ENCODE measurements around the gene GINS3.
"Not testable (repeated sequence)": the region's sequence is repeated elsewhere in the genome, so short reads cannot be mapped to it uniquely, and the experiment has no call there.

GINS3 gene

DNA sequence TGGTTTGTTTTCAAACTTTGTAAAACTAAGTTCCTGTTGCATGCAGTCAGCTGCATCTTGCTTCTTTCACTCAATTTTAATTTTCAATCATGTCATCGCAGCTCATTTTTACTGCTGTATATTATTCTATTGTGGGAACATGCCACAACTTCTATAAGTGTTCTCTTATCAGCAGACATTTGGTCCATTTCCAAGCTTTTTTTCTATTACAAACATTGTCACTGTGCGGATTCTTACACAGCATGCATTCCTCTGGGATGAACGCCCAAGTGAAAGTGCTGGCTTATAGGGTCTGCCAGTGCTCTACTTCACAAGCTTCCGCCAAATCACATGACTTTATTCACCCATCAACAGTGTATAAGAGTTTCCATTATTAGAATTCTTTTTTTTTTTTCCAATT is 22.7 kb downstream of the GINS3 start:
- H3K4me3 ChIP-seq (ENCODE audit: extremely low read depth, insufficient read depth, low read length, poor library complexity, severe bottlenecking) = no peak overlapping the region
- H3K9me3 ChIP-seq (ENCODE audit: control insufficient read depth, low read length) = no peaks in the 10 kb centered on the region
- 100% methylated on average over 2 of the region's 4 CpGs; no CpG with 5 or more reads in 1 of the 2 experiments for WGBS, 2 experiments (ENCODE audit: insufficient coverage in 2 of 2)
- H3K27ac ChIP-seq (ENCODE audit: low read depth, low read length, severe bottlenecking) = no peak overlapping the region
- H3K4me1 ChIP-seq (ENCODE audit: control insufficient read depth, insufficient read depth, low read length, poor library complexity, severe bottlenecking) = peaks cover 6% of the 10 kb centered on the region
- H3K36me3 ChIP-seq (ENCODE audit: control insufficient read depth, insufficient read depth, low read length) = no peaks in the 10 kb centered on the region

DNA sequence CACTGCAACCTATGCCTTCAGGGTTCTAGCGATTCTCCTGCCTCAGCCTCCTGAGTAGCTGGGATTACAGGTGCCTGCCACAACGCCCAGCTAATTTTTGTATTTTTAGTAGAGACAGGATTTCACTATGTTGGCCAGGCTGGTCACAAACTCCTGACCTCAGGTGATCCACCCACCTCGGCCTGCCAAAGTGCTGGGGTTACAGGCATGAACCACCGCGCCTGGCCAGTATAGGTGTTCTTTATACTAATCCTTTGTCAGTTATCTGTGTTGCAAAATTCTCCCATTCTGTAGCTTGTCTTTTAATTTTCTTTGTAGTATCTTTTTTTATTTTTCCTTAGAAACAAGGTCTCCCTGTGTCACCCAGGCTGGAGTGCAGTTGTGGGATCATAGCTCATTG is 23.7 kb downstream of the GINS3 start:
- 87 to 96% methylated on average over 3 to 5 of the region's 5 CpGs for WGBS, 2 experiments (ENCODE audit: insufficient coverage in 2 of 2)
- not testable (repeated sequence) for H3K4me3 ChIP-seq (ENCODE audit: extremely low read depth, insufficient read depth, low read length, poor library complexity, severe bottlenecking); H3K27ac ChIP-seq (ENCODE audit: low read depth, low read length, severe bottlenecking); H3K4me1 ChIP-seq (ENCODE audit: control insufficient read depth, insufficient read depth, low read length, poor library complexity, severe bottlenecking); H3K9me3 ChIP-seq (ENCODE audit: control insufficient read depth, low read length); H3K36me3 ChIP-seq (ENCODE audit: control insufficient read depth, insufficient read depth, low read length)

DNA sequence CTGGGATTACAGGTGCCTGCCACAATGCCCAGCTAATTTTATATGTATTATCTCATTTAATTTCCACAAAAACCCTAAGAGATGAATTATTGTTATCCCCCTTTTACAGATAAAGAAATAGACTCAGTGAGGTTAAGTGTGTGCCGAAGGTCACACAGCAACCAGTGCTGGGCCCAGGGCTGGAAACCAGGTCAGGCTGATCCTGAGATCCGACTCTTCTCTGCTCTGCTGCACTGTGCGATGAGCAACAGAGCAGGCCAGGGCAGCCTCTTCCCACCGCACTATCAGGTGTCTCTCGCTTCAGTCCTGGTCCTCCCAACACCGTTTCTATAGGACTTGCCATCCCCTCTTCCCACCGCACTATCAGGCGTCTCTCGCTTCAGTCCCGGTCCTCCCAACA is 24.8 kb downstream of the GINS3 start:
- 95 to 98% methylated on average over 10 of the region's 10 CpGs for WGBS, 2 experiments (ENCODE audit: insufficient coverage in 2 of 2)
- H3K4me3 ChIP-seq (ENCODE audit: extremely low read depth, insufficient read depth, low read length, poor library complexity, severe bottlenecking) = no peak overlapping the region
- no peaks in the 10 kb centered on the region for H3K9me3 ChIP-seq (ENCODE audit: control insufficient read depth, low read length)

DNA sequence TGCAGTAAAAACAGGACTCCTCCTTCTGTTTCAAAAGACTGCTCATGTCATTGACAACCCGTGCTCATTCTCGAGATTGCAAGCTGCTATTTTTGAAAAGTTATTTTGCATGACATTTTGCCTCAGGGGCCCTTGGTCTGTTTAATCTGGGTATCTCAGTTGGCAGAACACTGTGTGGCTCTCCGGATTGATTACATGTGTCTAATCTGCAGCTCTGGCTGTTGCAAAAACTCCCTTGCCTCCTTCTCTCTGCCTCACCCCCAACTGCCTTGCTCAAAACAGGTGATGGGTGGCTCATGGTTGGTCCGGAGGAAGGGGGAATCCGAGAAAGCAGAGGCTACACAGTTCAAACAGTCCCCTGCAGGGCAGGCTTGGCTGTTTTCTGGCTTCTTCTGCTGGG is 25.3 kb downstream of the GINS3 start:
- Histone ChIP-seq H3K27ac (ENCODE audit: low read depth, low read length, severe bottlenecking) (no peak overlapping the region), H3K4me1 (ENCODE audit: control insufficient read depth, insufficient read depth, low read length, poor library complexity, severe bottlenecking) (peaks cover 6% of the 10 kb centered on the region), H3K4me3 (ENCODE audit: extremely low read depth, insufficient read depth, low read length, poor library complexity, severe bottlenecking) (no peak overlapping the region), H3K36me3 (ENCODE audit: control insufficient read depth, insufficient read depth, low read length) (no peaks in the 10 kb centered on the region), H3K9me3 (ENCODE audit: control insufficient read depth, low read length) (no peaks in the 10 kb centered on the region)
- WGBS, 2 experiments (ENCODE audit: insufficient coverage in 2 of 2) = 93 to 100% methylated on average over 3 of the region's 5 CpGs

More for the DNA sequence above, 24.8 kb downstream of the GINS3 start:
- H3K4me1 ChIP-seq (ENCODE audit: control insufficient read depth, insufficient read depth, low read length, poor library complexity, severe bottlenecking) = peaks cover 6% of the 10 kb centered on the region
- no peak overlapping the region for H3K27ac ChIP-seq (ENCODE audit: low read depth, low read length, severe bottlenecking)
- no peaks in the 10 kb centered on the region for H3K36me3 ChIP-seq (ENCODE audit: control insufficient read depth, insufficient read depth, low read length)

DNA sequence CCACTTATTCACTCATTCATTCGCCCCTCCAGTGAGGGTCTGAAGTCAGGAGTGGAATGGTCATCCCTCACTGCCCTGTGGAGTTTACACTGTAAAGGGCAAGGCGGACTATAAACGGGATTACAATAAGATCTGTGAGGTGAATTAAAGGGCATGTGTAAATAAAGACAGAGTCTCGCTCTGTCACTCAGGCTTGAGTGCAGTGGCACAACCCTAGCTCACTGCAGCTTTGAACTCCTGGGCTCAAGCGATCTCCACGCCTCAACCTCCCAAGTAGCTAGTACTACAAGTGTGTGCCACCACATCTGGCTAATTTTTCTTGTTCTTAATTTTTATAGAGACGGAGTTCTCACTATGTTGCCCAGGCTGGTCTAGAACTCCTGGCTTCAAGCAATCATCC is 25.8 kb downstream of the GINS3 start:
- WGBS, 2 experiments (ENCODE audit: insufficient coverage in 2 of 2) = 95 to 98% methylated on average over 6 of the region's 7 CpGs
- no peak overlapping the region for H3K27ac ChIP-seq (ENCODE audit: low read depth, low read length, severe bottlenecking)
- H3K36me3 ChIP-seq (ENCODE audit: control insufficient read depth, insufficient read depth, low read length) = no peaks in the 10 kb centered on the region
- no peak overlapping the region for H3K4me3 ChIP-seq (ENCODE audit: extremely low read depth, insufficient read depth, low read length, poor library complexity, severe bottlenecking)
- no peaks in the 10 kb centered on the region for H3K9me3 ChIP-seq (ENCODE audit: control insufficient read depth, low read length)
- peaks cover 6% of the 10 kb centered on the region for H3K4me1 ChIP-seq (ENCODE audit: control insufficient read depth, insufficient read depth, low read length, poor library complexity, severe bottlenecking)

DNA sequence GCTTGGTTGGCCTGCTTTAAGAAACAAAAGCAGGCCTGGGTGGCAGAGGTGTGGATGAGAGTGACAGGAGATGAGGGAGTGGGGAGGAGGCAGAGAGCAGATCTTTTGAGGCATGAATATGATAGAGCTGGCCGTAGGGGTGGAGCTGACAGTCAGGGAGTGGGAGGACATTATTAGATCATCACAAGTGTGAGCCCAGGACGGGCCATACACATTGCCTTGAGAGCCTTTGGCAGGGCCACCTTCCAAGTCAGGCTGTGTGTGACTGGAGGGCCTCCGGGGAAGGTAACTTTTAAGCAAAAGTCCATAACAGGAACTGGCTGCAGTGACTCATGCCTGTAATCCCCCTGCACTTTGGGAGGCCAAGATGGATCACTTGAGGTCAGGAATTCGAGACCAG is 26.3 kb downstream of the GINS3 start:
- peaks cover 6% of the 10 kb centered on the region for H3K4me1 ChIP-seq (ENCODE audit: control insufficient read depth, insufficient read depth, low read length, poor library complexity, severe bottlenecking)
- H3K36me3 ChIP-seq (ENCODE audit: control insufficient read depth, insufficient read depth, low read length) = no peaks in the 10 kb centered on the region
- 68 to 73% methylated on average over 4 of the region's 4 CpGs for WGBS, 2 experiments (ENCODE audit: insufficient coverage in 2 of 2)
- no peaks in the 10 kb centered on the region for H3K9me3 ChIP-seq (ENCODE audit: control insufficient read depth, low read length)
- no peak overlapping the region for H3K27ac ChIP-seq (ENCODE audit: low read depth, low read length, severe bottlenecking)
- H3K4me3 ChIP-seq (ENCODE audit: extremely low read depth, insufficient read depth, low read length, poor library complexity, severe bottlenecking) = no peak overlapping the region

DNA sequence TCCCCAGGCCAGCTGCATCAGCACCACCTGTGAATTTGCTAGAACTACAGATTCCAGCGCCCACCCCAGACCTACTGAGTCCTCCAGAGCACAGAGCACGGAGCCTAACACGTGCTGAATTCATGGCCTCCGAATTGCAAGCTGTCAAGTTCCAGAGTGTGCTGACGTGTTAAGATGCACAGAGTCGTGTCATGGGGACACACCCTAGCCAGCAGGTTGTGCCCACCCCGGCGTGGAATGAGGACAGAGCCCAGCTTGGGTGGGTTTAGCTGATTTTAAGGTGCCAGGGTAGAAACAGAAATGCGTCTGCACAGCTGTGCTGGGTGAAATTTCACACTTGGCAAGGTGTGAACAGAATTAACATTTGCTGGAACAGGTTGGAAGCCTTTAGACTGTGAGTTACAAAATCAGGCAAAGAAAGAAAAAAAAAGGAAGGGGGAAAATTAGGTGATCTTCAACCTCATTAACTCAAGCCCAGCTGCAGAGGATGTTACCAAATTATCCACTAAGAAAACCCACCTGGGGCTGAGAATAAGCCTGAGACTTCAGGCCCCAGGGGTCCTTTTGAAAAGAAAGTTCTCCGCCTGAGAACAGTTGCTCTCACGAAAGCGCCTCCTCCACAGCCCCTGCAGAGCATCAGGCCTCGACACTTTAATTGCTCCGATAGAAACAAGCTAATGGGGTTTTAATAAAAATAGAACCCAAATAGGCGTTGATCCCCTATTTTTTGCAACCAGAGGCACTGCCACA is 27.1 kb downstream of the GINS3 start:
- Histone ChIP-seq H3K4me1 (ENCODE audit: control insufficient read depth, insufficient read depth, low read length, poor library complexity, severe bottlenecking) (peaks cover 6% of the 10 kb centered on the region), H3K36me3 (ENCODE audit: control insufficient read depth, insufficient read depth, low read length) (no peaks in the 10 kb centered on the region), H3K9me3 (ENCODE audit: control insufficient read depth, low read length) (no peaks in the 10 kb centered on the region), H3K27ac (ENCODE audit: low read depth, low read length, severe bottlenecking) (no peak overlapping the region), H3K4me3 (ENCODE audit: extremely low read depth, insufficient read depth, low read length, poor library complexity, severe bottlenecking) (no peak overlapping the region)
- WGBS, 2 experiments (ENCODE audit: insufficient coverage in 2 of 2) = 56 to 81% methylated on average over 11 to 12 of the region's 15 CpGs

DNA sequence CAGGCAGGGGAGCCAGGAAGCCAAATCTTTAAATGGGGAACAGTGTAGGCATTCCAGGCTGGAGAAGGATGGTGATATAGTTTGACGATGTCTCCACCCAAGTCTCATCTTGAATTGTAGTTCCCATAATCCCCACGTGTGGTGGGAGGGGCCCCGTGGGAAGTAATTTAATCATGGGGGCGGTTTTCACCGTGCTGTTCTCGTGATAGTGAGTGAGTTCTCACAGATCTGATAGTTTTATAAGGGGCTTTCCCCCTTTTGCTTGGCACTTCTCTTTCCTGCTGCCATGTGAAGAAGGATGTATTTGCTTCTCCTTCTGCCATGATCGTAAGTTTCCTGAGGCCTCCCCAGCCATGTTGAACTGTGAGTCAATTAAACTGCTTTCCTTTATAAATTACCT is 28.8 kb downstream of the GINS3 start:
- peaks cover 6% of the 10 kb centered on the region for H3K4me1 ChIP-seq (ENCODE audit: control insufficient read depth, insufficient read depth, low read length, poor library complexity, severe bottlenecking)
- no peaks in the 10 kb centered on the region for H3K9me3 ChIP-seq (ENCODE audit: control insufficient read depth, low read length)
- no peak overlapping the region for H3K4me3 ChIP-seq (ENCODE audit: extremely low read depth, insufficient read depth, low read length, poor library complexity, severe bottlenecking)
- no peaks in the 10 kb centered on the region for H3K36me3 ChIP-seq (ENCODE audit: control insufficient read depth, insufficient read depth, low read length)
- H3K27ac ChIP-seq (ENCODE audit: low read depth, low read length, severe bottlenecking) = no peak overlapping the region
- 93% methylated on average over 6 of the region's 7 CpGs; no CpG with 5 or more reads in 1 of the 2 experiments for WGBS, 2 experiments (ENCODE audit: insufficient coverage in 2 of 2)

DNA sequence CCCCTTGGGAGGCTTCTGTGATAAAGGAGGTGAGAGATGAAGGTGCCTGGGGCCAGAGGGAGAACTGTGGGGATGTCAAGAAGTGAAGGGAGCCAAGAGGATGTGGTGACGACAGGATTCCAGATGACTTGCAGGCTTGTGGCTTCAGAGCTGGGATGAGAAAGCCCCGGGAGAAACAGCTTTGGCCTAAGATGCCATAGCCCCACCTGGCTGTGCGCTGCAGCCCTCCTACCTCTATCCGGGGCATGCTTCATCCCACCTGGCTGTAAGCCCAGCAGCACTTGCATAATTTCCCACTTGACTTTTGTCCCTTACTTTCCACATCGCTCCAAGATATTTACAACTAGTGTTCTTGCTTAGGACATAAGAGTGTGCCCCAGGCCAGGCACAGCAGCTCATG is 29.3 kb downstream of the GINS3 start:
- Histone ChIP-seq H3K27ac (ENCODE audit: low read depth, low read length, severe bottlenecking) (no peak overlapping the region), H3K36me3 (ENCODE audit: control insufficient read depth, insufficient read depth, low read length) (no peaks in the 10 kb centered on the region), H3K4me1 (ENCODE audit: control insufficient read depth, insufficient read depth, low read length, poor library complexity, severe bottlenecking) (peaks cover 6% of the 10 kb centered on the region), H3K9me3 (ENCODE audit: control insufficient read depth, low read length) (no peaks in the 10 kb centered on the region), H3K4me3 (ENCODE audit: extremely low read depth, insufficient read depth, low read length, poor library complexity, severe bottlenecking) (no peak overlapping the region)
- WGBS, 2 experiments (ENCODE audit: insufficient coverage in 2 of 2) = 84 to 91% methylated on average over 4 of the region's 5 CpGs

DNA sequence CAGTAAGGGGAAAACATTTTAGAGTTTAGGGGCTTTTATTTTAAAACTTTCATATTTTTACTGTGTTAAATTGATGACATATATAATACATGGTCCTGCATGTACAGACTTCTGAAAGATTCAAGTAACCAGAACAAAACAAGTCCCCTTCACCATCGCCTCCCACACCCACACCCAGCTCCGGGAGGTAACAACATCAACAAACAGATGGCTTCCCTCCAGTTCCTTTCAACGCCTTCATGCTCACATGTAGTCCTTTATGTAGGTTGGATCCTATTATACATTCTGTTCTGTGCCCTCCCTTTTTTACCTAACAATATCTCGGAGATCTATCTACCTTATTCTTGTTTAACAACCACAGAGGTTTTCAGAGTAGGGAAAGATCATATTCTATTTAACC is 30.5 kb downstream of the GINS3 start:
- Histone ChIP-seq H3K27ac (ENCODE audit: low read depth, low read length, severe bottlenecking) (no peak overlapping the region), H3K4me3 (ENCODE audit: extremely low read depth, insufficient read depth, low read length, poor library complexity, severe bottlenecking) (no peak overlapping the region), H3K36me3 (ENCODE audit: control insufficient read depth, insufficient read depth, low read length) (no peaks in the 10 kb centered on the region), H3K9me3 (ENCODE audit: control insufficient read depth, low read length) (no peaks in the 10 kb centered on the region), H3K4me1 (ENCODE audit: control insufficient read depth, insufficient read depth, low read length, poor library complexity, severe bottlenecking) (peaks cover 6% of the 10 kb centered on the region)
- 100% methylated on average over 1 of the region's 4 CpGs for WGBS, 2 experiments (ENCODE audit: insufficient coverage in 2 of 2)

DNA sequence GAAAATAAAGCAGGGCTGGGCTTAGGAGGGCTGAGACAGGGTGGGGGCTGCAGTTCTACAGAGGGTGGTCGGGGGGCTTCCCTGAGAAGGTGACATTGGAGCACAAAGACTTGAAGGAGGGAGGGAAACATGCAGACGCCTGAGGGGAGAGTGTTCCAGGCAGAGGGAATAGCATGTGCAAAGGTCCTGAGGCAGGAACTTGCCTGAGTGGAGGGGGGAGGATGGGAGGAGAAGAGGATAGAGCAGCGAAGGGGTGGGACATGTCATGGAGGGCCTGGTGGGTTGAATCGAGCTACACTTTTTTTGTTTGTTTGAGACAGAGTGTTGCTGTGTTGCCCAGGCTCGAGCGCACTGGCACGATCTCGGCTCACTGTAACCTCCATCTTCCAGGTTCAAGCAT is 33.0 kb downstream of the GINS3 start:
- Histone ChIP-seq H3K36me3 (ENCODE audit: control insufficient read depth, insufficient read depth, low read length) (no peaks in the 10 kb centered on the region), H3K4me3 (ENCODE audit: extremely low read depth, insufficient read depth, low read length, poor library complexity, severe bottlenecking) (no peak overlapping the region), H3K4me1 (ENCODE audit: control insufficient read depth, insufficient read depth, low read length, poor library complexity, severe bottlenecking) (no peaks in the 10 kb centered on the region), H3K27ac (ENCODE audit: low read depth, low read length, severe bottlenecking) (no peak overlapping the region), H3K9me3 (ENCODE audit: control insufficient read depth, low read length) (no peaks in the 10 kb centered on the region)
- WGBS, 2 experiments (ENCODE audit: insufficient coverage in 2 of 2) = 88 to 100% methylated on average over 4 to 8 of the region's 8 CpGs

Data from mesodermal cell (in vitro differentiated cells).